Measurements from ENCODE around the gene ANKRD28.

DNA sequence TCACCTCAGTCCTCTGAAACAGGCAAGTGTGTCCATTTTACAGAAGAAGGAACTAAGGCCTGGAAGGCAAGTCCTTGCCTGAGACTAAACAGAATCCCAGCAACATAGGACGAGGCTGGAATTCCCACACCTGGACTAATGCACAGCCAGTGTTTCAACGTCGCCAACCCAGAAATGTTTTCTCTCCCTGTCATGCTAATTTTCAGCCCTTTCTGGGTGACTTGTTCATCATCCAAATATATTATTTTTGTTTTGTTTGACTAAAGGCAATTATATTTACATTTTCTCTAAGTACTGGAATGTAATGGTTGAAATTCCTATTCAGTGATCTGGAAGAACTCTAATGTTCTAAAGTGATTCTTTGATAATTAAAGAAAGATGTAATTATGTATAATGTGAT lies 144.5 kb downstream of the ANKRD28 start:
- TF ChIP-seq SP1 (IDR thresholded peaks at IDR 0.05) = no peak
- no peak for TF ChIP-seq FOXK2 (IDR thresholded peaks at IDR 0.05)
- no peak for TF ChIP-seq ARNT (IDR thresholded peaks at IDR 0.05)
- TF ChIP-seq FOXM1 (IDR thresholded peaks at IDR 0.05; ENCODE audit: borderline replicate concordance) = no peak
- TF ChIP-seq BHLHE40 (IDR thresholded peaks at IDR 0.05; ENCODE audit: borderline replicate concordance) = no peak
- TF ChIP-seq ELF4 (IDR thresholded peaks at IDR 0.05) = no peak
- TF ChIP-seq SUZ12 (IDR thresholded peaks at IDR 0.05) = no peak
- no peak for TF ChIP-seq NFRKB (IDR thresholded peaks at IDR 0.05)
- TF ChIP-seq, protein P1, sequence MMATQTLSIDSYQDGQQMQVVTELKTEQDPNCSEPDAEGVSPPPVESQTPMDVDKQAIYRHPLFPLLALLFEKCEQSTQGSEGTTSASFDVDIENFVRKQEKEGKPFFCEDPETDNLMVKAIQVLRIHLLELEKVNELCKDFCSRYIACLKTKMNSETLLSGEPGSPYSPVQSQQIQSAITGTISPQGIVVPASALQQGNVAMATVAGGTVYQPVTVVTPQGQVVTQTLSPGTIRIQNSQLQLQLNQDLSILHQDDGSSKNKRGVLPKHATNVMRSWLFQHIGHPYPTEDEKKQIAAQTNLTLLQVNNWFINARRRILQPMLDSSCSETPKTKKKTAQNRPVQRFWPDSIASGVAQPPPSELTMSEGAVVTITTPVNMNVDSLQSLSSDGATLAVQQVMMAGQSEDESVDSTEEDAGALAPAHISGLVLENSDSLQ (IDR thresholded peaks at IDR 0.05) = no peak
- no peak for TF ChIP-seq L3MBTL2 (conservative IDR thresholded peaks at IDR 0.05)
- TF ChIP-seq HDGF (IDR thresholded peaks at IDR 0.05; ENCODE audit: borderline replicate concordance) = no peak
- no peak for TF ChIP-seq FOXA1 (IDR thresholded peaks at IDR 0.05)
- TF ChIP-seq TARDBP (IDR thresholded peaks at IDR 0.05) = no peak

Data from HEK293T (cell line).